H1 (cell line): ENCODE data around the gene MARK1. TPM values are rescaled to one million over a fixed set of nuclear protein-coding genes. Genes with fewer than 3 reads are reported as not detected.

Source experiments
- CTCF ChIA-PET: fragments of 300-600 bp; sonication (Branson Sonifier 250); formaldehyde crosslinking; loops from one replicate; lab custom pipeline; 2021; ENCODE audit not compliant: partially characterized antibody; lab: Charles Lee
- POLR2A ChIA-PET: fragments of 300-600 bp; sonication (Branson Sonifier 250); formaldehyde crosslinking; loops from one replicate; lab custom pipeline; 2021; ENCODE audit warnings: inconsistent platforms; ENCODE audit not compliant: partially characterized antibody; lab: Charles Lee
- DNase-seq, 2 experiments: peaks; one replicate each; pipeline versions ENCODE4 v3.0.0 to v3.0.0-alpha.2; 2010 to 2022; ENCODE audit warnings: low spot score in 2 of 2, low read depth in 1 of 2, mixed read lengths in 1 of 2
- FAIRE-seq: peaks from 2 replicates; lab custom pipeline; 2011; peaks lifted over from hg19 to GRCh38; lab: Jason Lieb, UNC
- H2AFZ ChIP-seq: 2 replicates; pipeline ENCODE4 v1.8.1; 2012; ENCODE audit warnings: low read length, inconsistent platforms
- H2AK5ac ChIP-seq: 2 replicates; pipeline ENCODE4 v1.6.1; 2013; ENCODE audit warnings: low read depth, low read length
- H2BK120ac ChIP-seq: replicated peaks from 2 replicates; pipeline ENCODE3; 2013; ENCODE audit warnings: low read depth, low read length, inconsistent platforms
- H2BK12ac ChIP-seq: 2 replicates; pipeline ENCODE4 v1.6.1; 2013; ENCODE audit warnings: low read depth, low read length
- H2BK15ac ChIP-seq: 2 replicates; pipeline ENCODE4 v1.6.1; 2013; ENCODE audit warnings: low read length
- H2BK20ac ChIP-seq: 2 replicates; pipeline ENCODE4 v1.6.1; 2013; ENCODE audit warnings: low read length
- H2BK5ac ChIP-seq: 2 replicates; pipeline ENCODE4 v1.6.1; 2013; ENCODE audit warnings: low read depth, low read length
- H3K14ac ChIP-seq: 2 replicates; pipeline ENCODE4 v1.6.1; 2013; ENCODE audit warnings: inconsistent platforms; ENCODE audit not compliant: insufficient read length
- H3K18ac ChIP-seq: 2 replicates; pipeline ENCODE4 v1.6.1; 2013; ENCODE audit warnings: low read length; ENCODE audit errors: extremely low read depth
- H3K23ac ChIP-seq: 2 replicates; pipeline ENCODE4 v1.6.1; 2013; ENCODE audit warnings: inconsistent platforms; ENCODE audit not compliant: insufficient read length
- H3K23me2 ChIP-seq: 2 replicates; pipeline ENCODE4 v1.6.1; 2013; ENCODE audit warnings: low read depth, low read length
- H3K27ac ChIP-seq: 2 replicates; pipeline ENCODE4 v1.6.1; 2011; ENCODE audit warnings: low read depth, low read length, inconsistent platforms
- H3K27me3 ChIP-seq, 4 experiments: replicated peaks in 1 of 4; 1 replicate in 1 of 4; 2 replicates in 3 of 4; pipeline versions ENCODE4 v1.6.1 to v1.8.1; 2011 to 2013; ENCODE audit warnings: low read length in 3 of 4, mild to moderate bottlenecking in 3 of 4, inconsistent platforms in 2 of 4, mixed read lengths in 2 of 4, moderate library complexity in 1 of 4; ENCODE audit not compliant: control insufficient read depth in 3 of 4, insufficient read depth in 3 of 4; ENCODE audit errors: extremely low read depth in 1 of 4
- H3K36me3 ChIP-seq, 4 experiments: 2 replicates each; pipeline versions ENCODE4 v1.6.1 to v1.8.1; 2011 to 2013; ENCODE audit warnings: mild to moderate bottlenecking in 4 of 4, low read length in 3 of 4, moderate library complexity in 2 of 4, control low read depth in 1 of 4, inconsistent platforms in 1 of 4; ENCODE audit not compliant: insufficient read depth in 4 of 4, control insufficient read depth in 2 of 4
- H3K4ac ChIP-seq: replicated peaks from 2 replicates; pipeline ENCODE3; 2013; ENCODE audit warnings: low read length, low read depth, mixed read lengths, inconsistent platforms; ENCODE audit not compliant: insufficient read length
- H3K4me1 ChIP-seq, 4 experiments: replicated peaks in 1 of 4; 1 replicate in 1 of 4; 2 replicates in 3 of 4; pipeline versions ENCODE4 v1.6.1 to v1.8.1; 2011 to 2013; ENCODE audit warnings: low read length in 3 of 4, inconsistent platforms in 2 of 4, mixed read lengths in 1 of 4; ENCODE audit not compliant: insufficient read depth in 4 of 4, control insufficient read depth in 3 of 4
- H3K4me2 ChIP-seq, 2 experiments: 2 replicates each; pipeline versions ENCODE4 v1.6.1 to v1.8.1; 2011 to 2013; ENCODE audit warnings: low read depth in 2 of 2, low read length in 2 of 2, control low read depth in 1 of 2, inconsistent platforms in 1 of 2, mild to moderate bottlenecking in 1 of 2; ENCODE audit not compliant: insufficient read depth in 1 of 2
- H3K4me3 ChIP-seq, 4 experiments: fragments of 200-600, 300-600 bp in 1 of 4; sonication (generic), shearing (Covaris generic), sonication (Bioruptor Twin) in 1 of 4; 2 replicates each; pipeline versions ENCODE4 v1.5.1 to v1.8.1; 2011 to 2016; ENCODE audit warnings: low read length in 4 of 4, low read depth in 3 of 4, control low read depth in 2 of 4, inconsistent platforms in 2 of 4, mild to moderate bottlenecking in 2 of 4, mixed read lengths in 1 of 4, moderate library complexity in 1 of 4; ENCODE audit not compliant: insufficient read depth in 2 of 4; ENCODE audit errors: extremely low read depth in 1 of 4
- H3K56ac ChIP-seq: replicated peaks from 2 replicates; pipeline ENCODE3; 2013; ENCODE audit warnings: low read depth, mild to moderate bottlenecking, mixed read lengths, low read length, inconsistent platforms; ENCODE audit not compliant: insufficient read length
- H3K79me1 ChIP-seq: 2 replicates; pipeline ENCODE4 v1.6.1; 2013; ENCODE audit warnings: low read depth, low read length, control low read depth
- H3K79me2 ChIP-seq, 2 experiments: 2 replicates each; pipeline versions ENCODE4 v1.6.1 to v1.8.1; 2012 to 2013; ENCODE audit warnings: low read length in 2 of 2, mild to moderate bottlenecking in 2 of 2, inconsistent platforms in 1 of 2; ENCODE audit not compliant: insufficient read depth in 2 of 2, control insufficient read depth in 1 of 2
- H3K9ac ChIP-seq, 4 experiments: replicated peaks in 1 of 4; 1 replicate in 1 of 4; 2 replicates in 3 of 4; pipeline versions ENCODE4 v1.6.1 to v1.8.1; 2011 to 2013; ENCODE audit warnings: low read depth in 3 of 4, low read length in 3 of 4, control low read depth in 2 of 4, mild to moderate bottlenecking in 2 of 4, moderate library complexity in 2 of 4, inconsistent platforms in 1 of 4; ENCODE audit errors: extremely low read depth in 1 of 4
- H3K9me3 ChIP-seq, 2 experiments: 2 replicates each; pipeline versions ENCODE4 v1.6.1 to v1.8.1; 2012 to 2013; ENCODE audit warnings: mild to moderate bottlenecking in 2 of 2, moderate library complexity in 2 of 2, control low read depth in 1 of 2, inconsistent platforms in 1 of 2, low read depth in 1 of 2, low read length in 1 of 2, mixed read lengths in 1 of 2; ENCODE audit not compliant: insufficient read depth in 2 of 2
- H4K20me1 ChIP-seq, 2 experiments: replicated peaks in 1 of 2; 2 replicates each; pipeline versions ENCODE3 to v1.8.1; 2011 to 2013; ENCODE audit warnings: inconsistent platforms in 2 of 2, low read length in 2 of 2, mild to moderate bottlenecking in 1 of 2; ENCODE audit not compliant: insufficient read depth in 2 of 2, control insufficient read depth in 1 of 2
- H4K5ac ChIP-seq: 2 replicates; pipeline ENCODE4 v1.6.1; 2013; ENCODE audit warnings: low read length, low read depth, mixed read lengths, inconsistent platforms; ENCODE audit not compliant: insufficient read length
- H4K8ac ChIP-seq: 2 replicates; pipeline ENCODE4 v1.8.0; 2013; ENCODE audit warnings: mild to moderate bottlenecking, moderate library complexity, low read length, inconsistent platforms; ENCODE audit not compliant: insufficient read depth; ENCODE audit errors: extremely low read depth
- H4K91ac ChIP-seq: replicated peaks from 2 replicates; pipeline ENCODE3; 2013; ENCODE audit warnings: low read length, mixed read lengths, inconsistent platforms; ENCODE audit not compliant: insufficient read length
- CREB1 ChIP-seq: IDR thresholded peaks from 2 replicates; pipeline ENCODE4 v1.6.1; 2012; ENCODE audit warnings: inconsistent platforms
- EP300 ChIP-seq, 2 experiments: IDR thresholded peaks; 1 replicate in 1 of 2; 2 replicates in 1 of 2; pipeline ENCODE4 v1.6.1; 2011 to 2012; ENCODE audit warnings: low read depth in 2 of 2, low read length in 2 of 2, mild to moderate bottlenecking in 2 of 2, borderline replicate concordance in 1 of 2, inconsistent platforms in 1 of 2, moderate library complexity in 1 of 2
- JUND ChIP-seq: IDR thresholded peaks from 2 replicates; pipeline ENCODE4 v1.6.1; 2011; ENCODE audit warnings: mild to moderate bottlenecking, improper control_type of control experiment, low read length
- KDM4A ChIP-seq: IDR thresholded peaks from one replicate; pipeline ENCODE4 v1.7.1; 2012; ENCODE audit warnings: low read depth, mild to moderate bottlenecking, moderate library complexity, low read length, inconsistent platforms; ENCODE audit not compliant: severe bottlenecking
- NANOG ChIP-seq: IDR thresholded peaks from 2 replicates; pipeline ENCODE4 v1.6.1; 2011; ENCODE audit warnings: low read length, low read depth, mild to moderate bottlenecking, inconsistent platforms; ENCODE audit not compliant: insufficient read depth, poor library complexity, severe bottlenecking
- NRF1 ChIP-seq: IDR thresholded peaks from 2 replicates; pipeline ENCODE4 v1.6.1; 2011; ENCODE audit warnings: mild to moderate bottlenecking, low read depth, low read length, improper control_type of control experiment
- POLR2AphosphoS5 ChIP-seq: IDR thresholded peaks from 2 replicates; pipeline ENCODE4 v1.6.1; 2011; ENCODE audit warnings: low read depth, low read length
- POU5F1 ChIP-seq: IDR thresholded peaks from 2 replicates; pipeline ENCODE4 v1.6.1; 2011; ENCODE audit warnings: low read depth, mild to moderate bottlenecking, low read length, moderate library complexity
- RFX5 ChIP-seq: IDR thresholded peaks from 2 replicates; pipeline ENCODE4 v1.6.1; 2011; ENCODE audit warnings: low read depth, low read length, improper control_type of control experiment, borderline replicate concordance
- SP1 ChIP-seq: IDR thresholded peaks from 2 replicates; pipeline ENCODE4 v1.6.1; 2011; ENCODE audit warnings: low read depth, low read length
- TCF12 ChIP-seq: IDR thresholded peaks from 2 replicates; pipeline ENCODE4 v1.6.1; 2011; ENCODE audit warnings: low read depth, mild to moderate bottlenecking, low read length
- TEAD4 ChIP-seq: IDR thresholded peaks from 2 replicates; pipeline ENCODE4 v1.6.1; 2012; ENCODE audit warnings: low read depth, low read length, inconsistent platforms, mixed read lengths
- WGBS, 2 experiments: shearing (Covaris generic) in 1 of 2; methylation state at CpG; one replicate each; pipeline versions ENCODE4 v1.1.6 to v1.1.7; 2013 to 2015; ENCODE audit warnings: low lambda C conversion rate in 2 of 2, mixed read lengths in 2 of 2, inconsistent platforms in 1 of 2, low coverage in 1 of 2, missing lambda C conversion rate in 1 of 2; ENCODE audit not compliant: insufficient replicate concordance in 2 of 2, insufficient coverage in 1 of 2, insufficient read length in 1 of 2; ENCODE audit errors: extremely low coverage in 1 of 2, missing lambda C conversion rate in 1 of 2; 5-methylcytosine and 5-hydroxymethylcytosine counted together
- polyA plus RNA-seq, 7 experiments: library from polyadenylated mRNA; depleted of rRNA in 3 of 7; stranded (reverse) in 5 of 7; unstranded in 2 of 7; fragments of >200 nt in 5 of 7; fragments of 200-250 nt in 2 of 7; gene quantifications; 1 replicate in 5 of 7; 2 replicates in 1 of 7; 4 replicates in 1 of 7; pipeline versions ENCODE4 v1.2.1 to v1.2.3, GENCODE V29; 2011 to 2013; ENCODE audit warnings: missing spikeins in 2 of 7, mixed read lengths in 2 of 7
- total RNA-seq: library from RNA; stranded (reverse); fragmentation: NEBNext Ultra II Directional; extraction: Animal tissue kit (Norgen Biotek cat#: 25700); gene quantifications from 2 replicates; pipeline ENCODE4 v1.2.1, GENCODE V29; 2021

Gene MARK1
- total and polyA plus RNA-seq, 2 of the 8 experiments (the other 6 are each of a cell fraction or from before 2014, with no cell fraction given), result 5.5 to 20.5 TPM

DNA sequence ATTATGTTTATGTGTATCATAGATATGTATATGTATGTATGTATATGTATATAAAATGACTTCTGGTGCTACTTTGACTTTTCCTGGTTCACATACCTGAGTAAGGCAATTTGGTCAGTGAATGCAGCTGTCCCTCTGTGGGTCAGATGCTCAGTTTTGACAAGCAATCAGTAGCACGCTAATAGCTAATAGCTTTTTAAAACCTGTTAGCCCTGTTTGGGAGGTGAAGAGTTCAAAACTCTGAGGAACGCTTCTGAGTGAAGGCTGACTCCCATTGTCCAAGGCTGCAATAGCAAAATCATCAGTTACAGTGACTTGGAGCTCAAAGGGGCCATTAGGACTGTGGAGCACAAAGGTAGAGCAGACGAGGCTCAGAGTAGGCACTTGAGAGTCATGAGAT is 67.2 kb downstream of the MARK1 start:
- DNase-seq (no peak), FAIRE-seq (no peak)
- Histone ChIP-seq H2BK12ac (no peak overlapping the region), H4K8ac (no peak overlapping the region), H2BK15ac (no peak overlapping the region), H3K14ac (no peak overlapping the region), H3K79me2 (no peaks in the 10 kb centered on the region), H3K4me3 (no peak overlapping the region), H4K20me1 (no peaks in the 10 kb centered on the region), H2AK5ac (no peak overlapping the region), H3K9me3 (no peaks in the 10 kb centered on the region), H3K27ac (no peak overlapping the region), H2BK5ac (no peak overlapping the region), H3K4me1 (no peaks in the 10 kb centered on the region), H3K23me2 (no peaks in the 10 kb centered on the region), H3K4me2 (no peak overlapping the region), H3K56ac (no peak overlapping the region), H3K27me3 (no peaks in the 10 kb centered on the region), H2BK20ac (no peak overlapping the region), H2BK120ac (no peak overlapping the region), H3K4ac (no peak overlapping the region), H4K91ac (no peak overlapping the region), H3K79me1 (0 out of 2 replicates have a peak, but pooled peaks cover 3% of the 10 kb centered on the region), H3K9ac (no peak overlapping the region), H3K23ac (no peak overlapping the region), H3K18ac (no peak overlapping the region), H3K36me3 (peaks cover 0 to 4% (median 0%) of the 10 kb centered on the region in 4 experiments; a peak in 3 of 8 replicates), H4K5ac (no peak overlapping the region), H2AFZ (no peak overlapping the region)
- ChIA-PET POLR2A (no interaction called here), CTCF (interaction anchor here (0.6 to 1.5 kb wide), 2 partner anchors 34 to 296 kb away, joined by 3 to 4 read pairs; no protein-coding TSS in a partner anchor)
- TF ChIP-seq KDM4A (no peak), CREB1 (no peak), EP300 (IDR thresholded peaks at IDR 0.05; ENCODE audit: borderline replicate concordance in 1 of 2, low read depth in 2 of 2, low read length in 2 of 2) (no peak), TCF12 (no peak), SP1 (no peak), POU5F1 (no peak), RFX5 (no peak), NANOG (no peak), JUND (no peak), TEAD4 (no peak), NRF1 (no peak), POLR2AphosphoS5 (no peak)
- 66% methylated on average over 3 of the region's 3 CpGs; no CpG with 5 or more reads in 1 of the 2 experiments for WGBS, 2 experiments
